NCI-H2171 treated with DMSO at 0.1 percent for 48 hours (cell line): ENCODE measurements around the gene ZFP36L1.

ENCODE experiments used
- DNase-seq: peaks from one replicate; lab custom pipeline; 2025; lab: John Stamatoyannopoulos, UW

ZFP36L1 gene

GRCh38 chr14:68762953-68763764, 29.7 kb downstream of the ZFP36L1 start:
- DNase-seq: peak; percentile 36

GRCh38 chr14:68761391-68761790, 31.5 kb downstream of the ZFP36L1 start:
- no peak for DNase-seq

- DNase-seq: no peak
Measured at GRCh38 chr14:68760761-68761160, 32.1 kb downstream of the ZFP36L1 start.

GRCh38 chr14:68759937-68760336, 32.9 kb downstream of the ZFP36L1 start:
- DNase-seq: no peak

GRCh38 chr14:68759017-68759560, 33.8 kb downstream of the ZFP36L1 start:
- no peak for DNase-seq

- no peak for DNase-seq
Measured at GRCh38 chr14:68758301-68758700, 34.6 kb downstream of the ZFP36L1 start.

- DNase-seq: peak; percentile 53
Measured at GRCh38 chr14:68757618-68758081, 35.2 kb downstream of the ZFP36L1 start.

- DNase-seq: no peak
Measured at GRCh38 chr14:68756734-68757133, 36.1 kb downstream of the ZFP36L1 start.

- no peak for DNase-seq
Measured at GRCh38 chr14:68756000-68756481, 36.8 kb downstream of the ZFP36L1 start.

- DNase-seq: no peak
Measured at GRCh38 chr14:68755016-68755353, 37.9 kb downstream of the ZFP36L1 start.

GRCh38 chr14:68753690-68754089, 39.2 kb downstream of the ZFP36L1 start:
- no peak for DNase-seq

GRCh38 chr14:68752271-68753006, 40.4 kb downstream of the ZFP36L1 start:
- DNase-seq: no peak

- peak; percentile 43 for DNase-seq
Measured at GRCh38 chr14:68749487-68750475, 43.1 kb downstream of the ZFP36L1 start.

GRCh38 chr14:68748691-68749090, 44.2 kb downstream of the ZFP36L1 start:
- no peak for DNase-seq

- no peak for DNase-seq
Measured at GRCh38 chr14:68748260-68748659, 44.6 kb downstream of the ZFP36L1 start.

GRCh38 chr14:68747393-68747792, 45.5 kb downstream of the ZFP36L1 start:
- no peak for DNase-seq

GRCh38 chr14:68744613-68745012, 48.3 kb downstream of the ZFP36L1 start:
- no peak for DNase-seq

- no peak for DNase-seq
Measured at GRCh38 chr14:68741839-68742470, 50.9 kb downstream of the ZFP36L1 start.

GRCh38 chr14:68741477-68741791, 51.4 kb downstream of the ZFP36L1 start:
- DNase-seq: no peak

GRCh38 chr14:68740788-68741476, 51.9 kb downstream of the ZFP36L1 start:
- DNase-seq: no peak

- DNase-seq: no peak
Measured at GRCh38 chr14:68739701-68740100, 53.2 kb downstream of the ZFP36L1 start.
